Keratinocyte (primary cell): Measurements from ENCODE around the gene ERFE. TPM values are rescaled to one million over a fixed set of nuclear protein-coding genes. Genes with fewer than 3 reads are reported as not detected.

Experiments used
- DNase-seq: peaks from one replicate; pipeline ENCODE4 v3.0.0-alpha.2; 2011; ENCODE audit warnings: low read depth, missing footprints, low spot score
- FAIRE-seq: peaks from 2 replicates; lab custom pipeline; 2011; peaks lifted over from hg19 to GRCh38; lab: Jason Lieb, UNC
- H2AFZ ChIP-seq: 2 replicates; pipeline ENCODE4 v1.6.0; 2012; ENCODE audit warnings: low read length, control low read depth, inconsistent platforms; ENCODE audit not compliant: control insufficient read depth
- H3K27ac ChIP-seq: 2 replicates; pipeline ENCODE4 v1.5.1; 2011; ENCODE audit warnings: low read length; ENCODE audit not compliant: control insufficient read depth, insufficient read depth
- H3K27me3 ChIP-seq: 3 replicates; pipeline ENCODE4 v1.6.0; 2011; ENCODE audit warnings: low read length; ENCODE audit not compliant: control insufficient read depth, insufficient read depth; ENCODE audit errors: extremely low read depth
- H3K36me3 ChIP-seq, 2 experiments: 2 replicates in 1 of 2; 3 replicates in 1 of 2; pipeline ENCODE4 v1.5.1; 2011; ENCODE audit warnings: low read length in 2 of 2, mild to moderate bottlenecking in 1 of 2; ENCODE audit not compliant: control insufficient read depth in 2 of 2, insufficient read depth in 2 of 2; ENCODE audit errors: extremely low read depth in 1 of 2
- H3K4me1 ChIP-seq: 3 replicates; pipeline ENCODE4 v1.5.1; 2011; ENCODE audit warnings: low read length; ENCODE audit not compliant: control insufficient read depth, insufficient read depth; ENCODE audit errors: extremely low read depth
- H3K4me2 ChIP-seq: 3 replicates; pipeline ENCODE4 v1.6.0; 2011; ENCODE audit warnings: low read depth, low read length; ENCODE audit not compliant: control insufficient read depth, insufficient read depth; ENCODE audit errors: extremely low read depth
- H3K4me3 ChIP-seq, 3 experiments: fragments of 200-600 bp in 1 of 3; sonication (generic) in 1 of 3; 2 replicates in 2 of 3; 3 replicates in 1 of 3; pipeline ENCODE4 v1.5.1; 2011 to 2016; ENCODE audit warnings: low read length in 3 of 3, mild to moderate bottlenecking in 3 of 3, control low read depth in 2 of 3, inconsistent platforms in 1 of 3, low read depth in 1 of 3, mixed read lengths in 1 of 3, mixed run types in 1 of 3, moderate library complexity in 1 of 3; ENCODE audit not compliant: control insufficient read depth in 2 of 3, insufficient read depth in 2 of 3; ENCODE audit errors: extremely low read depth in 1 of 3
- H3K79me2 ChIP-seq: 2 replicates; pipeline ENCODE4 v1.6.0; 2012; ENCODE audit warnings: low read length; ENCODE audit not compliant: control insufficient read depth, insufficient read depth
- H3K9ac ChIP-seq: 3 replicates; pipeline ENCODE4 v1.6.0; 2011; ENCODE audit warnings: low read length; ENCODE audit not compliant: control insufficient read depth, insufficient read depth; ENCODE audit errors: extremely low read depth
- H3K9me1 ChIP-seq: 3 replicates; pipeline ENCODE4 v1.6.0; 2011; ENCODE audit warnings: low read length; ENCODE audit not compliant: control insufficient read depth, insufficient read depth; ENCODE audit errors: extremely low read depth
- H3K9me3 ChIP-seq: 2 replicates; pipeline ENCODE4 v1.5.1; 2012; ENCODE audit warnings: low read depth, low read length; ENCODE audit not compliant: control insufficient read depth
- H4K20me1 ChIP-seq: 3 replicates; pipeline ENCODE4 v1.6.0; 2011; ENCODE audit warnings: low read length; ENCODE audit not compliant: control insufficient read depth, insufficient read depth; ENCODE audit errors: extremely low read depth
- CTCF ChIP-seq, 3 experiments: IDR thresholded peaks in 1 of 3; conservative IDR thresholded peaks in 1 of 3; optimal IDR thresholded peaks in 1 of 3; 2 replicates in 2 of 3; 3 replicates in 1 of 3; pipeline versions ENCODE3 to v1.5.1; 2011; ENCODE audit warnings: low read length in 3 of 3, mild to moderate bottlenecking in 3 of 3, moderate library complexity in 2 of 3, control low read depth in 1 of 3, inconsistent platforms in 1 of 3; ENCODE audit not compliant: insufficient read depth in 2 of 3; ENCODE audit errors: extremely low read depth in 1 of 3
- EZH2 ChIP-seq: IDR thresholded peaks from one replicate; pipeline ENCODE4 v1.6.1; 2012; ENCODE audit warnings: inconsistent platforms, mild to moderate bottlenecking, low read length, moderate library complexity
- dilution Hi-C: fragments of 300-500 bp; cut with MboI; formaldehyde crosslinking; loops from one replicate; pipeline ENCODE4 v1.7.0; 2020; ENCODE audit warnings: low sequenced_read_pairs; ENCODE audit not compliant: extremely low pct_ligation_motif_present
- polyA plus RNA-seq, 5 experiments: library from polyadenylated mRNA; depleted of rRNA in 3 of 5; stranded (reverse) in 3 of 5; stranded (forward) in 1 of 5; unstranded in 1 of 5; fragments of >200 nt; gene quantifications; 1 replicate in 1 of 5; 2 replicates in 3 of 5; 3 replicates in 1 of 5; pipeline versions ENCODE4 v1.2.1 to v1.2.3, GENCODE V29; 2011 to 2012; ENCODE audit warnings: missing spikeins in 2 of 5, low read depth in 1 of 5, low replicate concordance in 1 of 5

ERFE gene
- polyA plus RNA-seq, 1 donor (not counting 4 experiments of a cell fraction or from before 2014, with no cell fraction given) = 0.14 TPM

GRCh38 chr2:238180554-238180953 is 21.8 kb downstream of the ERFE start:
- H3K9me3 ChIP-seq = no peaks in the 10 kb centered on the region
- no peak overlapping the region for H2AFZ ChIP-seq
- H3K27me3 ChIP-seq = no peaks in the 10 kb centered on the region
- no peak overlapping the region for H3K27ac ChIP-seq
- peaks cover 40% of the 10 kb centered on the region in 2 experiments for H3K36me3 ChIP-seq
- DNase-seq (no peak), FAIRE-seq (no peak)
- no peak overlapping the region for H3K9ac ChIP-seq
- no peaks in the 10 kb centered on the region for H3K79me2 ChIP-seq
- peaks cover under 1% of the 10 kb centered on the region for H3K4me1 ChIP-seq
- no peak for TF ChIP-seq CTCF (optimal IDR thresholded peaks at IDR 0.05 in 1 of 3, IDR thresholded peaks at IDR 0.05 in 1 of 3, conservative IDR thresholded peaks at IDR 0.05 in 1 of 3; ENCODE audit: extremely low read depth in 1 of 3, insufficient read depth in 2 of 3, low read length in 3 of 3)
- TF ChIP-seq EZH2 = no peak
- dilution Hi-C loops = no loop called here
- no peaks in the 10 kb centered on the region for H4K20me1 ChIP-seq
- no peak overlapping the region for H3K4me3 ChIP-seq
- no peaks in the 10 kb centered on the region for H3K9me1 ChIP-seq
- no peak overlapping the region for H3K4me2 ChIP-seq

GRCh38 chr2:238182362-238182761 is 23.6 kb downstream of the ERFE start:
- Histone ChIP-seq H3K4me2 (no peak overlapping the region), H3K9me1 (no peaks in the 10 kb centered on the region), H4K20me1 (no peaks in the 10 kb centered on the region), H3K4me1 (no peaks in the 10 kb centered on the region), H3K9ac (no peak overlapping the region), H3K9me3 (no peaks in the 10 kb centered on the region), H3K79me2 (no peaks in the 10 kb centered on the region), H3K4me3 (no peak overlapping the region), H2AFZ (no peak overlapping the region), H3K27ac (no peak overlapping the region), H3K27me3 (no peaks in the 10 kb centered on the region), H3K36me3 (peaks cover 41 to 44% of the 10 kb centered on the region in 2 experiments)
- no peak for DNase-seq
- FAIRE-seq = no peak
- TF ChIP-seq EZH2 (no peak), CTCF (optimal IDR thresholded peaks at IDR 0.05 in 1 of 3, IDR thresholded peaks at IDR 0.05 in 1 of 3, conservative IDR thresholded peaks at IDR 0.05 in 1 of 3; ENCODE audit: extremely low read depth in 1 of 3, insufficient read depth in 2 of 3, low read length in 3 of 3) (no peak)
- dilution Hi-C loops = no loop called here
